ENCODE results near the gene C11orf98. TPM values are rescaled to one million over a fixed set of nuclear protein-coding genes. Genes with fewer than 3 reads are reported as not detected.

C11orf98 gene
- total RNA-seq, 6 experiments from 2014 or later, result 56.1 to 74.6 (median 64.8) TPM

DNA sequence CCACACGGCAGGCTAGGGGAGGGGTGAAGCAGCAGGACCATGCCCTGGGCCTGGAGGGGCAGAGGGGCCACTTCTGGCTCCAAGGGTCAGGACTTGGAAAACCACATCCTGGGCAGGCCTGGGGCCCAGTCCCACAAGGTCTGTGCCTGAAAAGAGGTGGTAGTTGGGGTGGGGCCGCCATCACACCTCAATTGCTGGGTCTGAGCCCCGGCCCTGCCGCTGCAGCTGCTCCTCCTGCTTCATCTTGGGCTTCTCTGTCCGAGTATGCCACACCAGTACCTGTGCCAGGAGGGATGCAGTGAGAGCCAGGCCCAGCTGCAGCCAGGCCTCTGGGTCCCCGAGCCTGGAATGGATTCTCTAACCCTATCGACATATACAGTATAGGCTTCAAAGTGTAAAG lies 49.5 kb downstream of the C11orf98 start:
- Mint-ChIP-seq H3K4me3 (no peak overlapping the region), H3K27ac (no peak overlapping the region), H3K27me3 (ENCODE audit: insufficient read depth) (peaks cover 5% of the 10 kb centered on the region), H3K9me3 (no peaks in the 10 kb centered on the region), H3K36me3 (ENCODE audit: low read depth) (peaks cover 4% of the 10 kb centered on the region; the same call in 1 of the 2 replicates), H3K4me1 (ENCODE audit: low read depth) (peaks cover 30% of the 10 kb centered on the region)
- TF ChIP-seq, protein P1, sequence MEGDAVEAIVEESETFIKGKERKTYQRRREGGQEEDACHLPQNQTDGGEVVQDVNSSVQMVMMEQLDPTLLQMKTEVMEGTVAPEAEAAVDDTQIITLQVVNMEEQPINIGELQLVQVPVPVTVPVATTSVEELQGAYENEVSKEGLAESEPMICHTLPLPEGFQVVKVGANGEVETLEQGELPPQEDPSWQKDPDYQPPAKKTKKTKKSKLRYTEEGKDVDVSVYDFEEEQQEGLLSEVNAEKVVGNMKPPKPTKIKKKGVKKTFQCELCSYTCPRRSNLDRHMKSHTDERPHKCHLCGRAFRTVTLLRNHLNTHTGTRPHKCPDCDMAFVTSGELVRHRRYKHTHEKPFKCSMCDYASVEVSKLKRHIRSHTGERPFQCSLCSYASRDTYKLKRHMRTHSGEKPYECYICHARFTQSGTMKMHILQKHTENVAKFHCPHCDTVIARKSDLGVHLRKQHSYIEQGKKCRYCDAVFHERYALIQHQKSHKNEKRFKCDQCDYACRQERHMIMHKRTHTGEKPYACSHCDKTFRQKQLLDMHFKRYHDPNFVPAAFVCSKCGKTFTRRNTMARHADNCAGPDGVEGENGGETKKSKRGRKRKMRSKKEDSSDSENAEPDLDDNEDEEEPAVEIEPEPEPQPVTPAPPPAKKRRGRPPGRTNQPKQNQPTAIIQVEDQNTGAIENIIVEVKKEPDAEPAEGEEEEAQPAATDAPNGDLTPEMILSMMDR (IDR thresholded peaks at IDR 0.05), result no peak
- DNase-seq, result no peak

DNA sequence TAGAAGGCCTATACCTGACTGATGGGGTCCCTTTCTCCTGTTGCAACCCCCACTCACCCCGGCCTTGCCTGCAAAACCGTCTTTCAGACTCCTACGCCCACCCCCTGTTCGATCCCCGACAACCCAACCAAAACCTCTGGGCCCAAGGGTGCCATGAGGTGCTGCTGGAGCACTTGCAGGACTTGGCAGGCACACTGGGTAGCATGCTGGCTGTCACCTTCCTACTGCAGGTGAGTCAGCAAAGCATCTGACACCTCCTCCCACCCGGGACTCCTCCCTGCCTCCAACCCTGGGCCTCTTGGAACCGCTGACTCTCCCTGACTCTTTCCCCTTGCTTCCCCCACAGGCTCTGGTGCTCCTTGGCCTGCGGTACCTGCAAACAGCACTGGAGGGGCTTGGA lies 50.7 kb downstream of the C11orf98 start:
- H3K9me3 Mint-ChIP-seq, result no peaks in the 10 kb centered on the region
- TF ChIP-seq, protein P1 (IDR thresholded peaks at IDR 0.05), result no peak
- peak overlapping the region; percentile 15; the same call in 1 of the 2 replicates for H3K27ac Mint-ChIP-seq
- DNase-seq, result no peak
- H3K4me3 Mint-ChIP-seq, result no peak overlapping the region
- peaks cover 11% of the 10 kb centered on the region for H3K36me3 Mint-ChIP-seq (ENCODE audit: low read depth)
- H3K4me1 Mint-ChIP-seq (ENCODE audit: low read depth), result peaks cover 25% of the 10 kb centered on the region
- peaks cover 5% of the 10 kb centered on the region for H3K27me3 Mint-ChIP-seq (ENCODE audit: insufficient read depth)

DNA sequence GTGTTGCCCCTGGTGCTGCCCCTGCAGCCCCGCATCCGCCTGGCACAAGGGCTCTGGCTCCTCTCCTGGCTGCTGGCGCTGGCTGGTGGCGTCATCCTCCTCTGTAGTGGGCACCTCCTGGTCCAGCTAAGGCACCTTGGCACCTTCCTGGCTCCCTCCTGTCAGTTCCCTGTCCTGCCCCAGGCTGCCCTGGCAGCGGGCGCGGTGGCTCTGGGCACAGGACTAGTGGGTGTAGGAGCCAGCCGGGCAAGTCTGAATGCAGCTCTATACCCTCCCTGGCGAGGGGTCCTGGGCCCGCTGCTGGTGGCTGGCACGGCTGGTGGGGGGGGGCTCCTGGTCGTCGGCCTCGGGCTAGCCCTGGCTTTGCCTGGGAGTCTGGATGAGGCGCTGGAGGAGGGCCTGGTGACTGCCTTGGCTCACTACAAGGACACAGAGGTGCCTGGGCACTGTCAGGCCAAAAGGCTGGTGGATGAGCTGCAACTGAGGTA lies 51.7 kb downstream of the C11orf98 start:
- H3K27ac Mint-ChIP-seq, result peak overlapping the region; percentile 66

More for the DNA sequence above, 51.7 kb downstream of the C11orf98 start:
- Mint-ChIP-seq H3K4me1 (ENCODE audit: low read depth) (peaks cover 25% of the 10 kb centered on the region), H3K36me3 (ENCODE audit: low read depth) (peaks cover 11% of the 10 kb centered on the region), H3K4me3 (no peak overlapping the region), H3K9me3 (no peaks in the 10 kb centered on the region), H3K27me3 (ENCODE audit: insufficient read depth) (peaks cover 5% of the 10 kb centered on the region)
- no peak for DNase-seq
- TF ChIP-seq, protein P1 (IDR thresholded peaks at IDR 0.05), result no peak

Other genes with a start within 250 kb of the C11orf98 start
- gene SCGB1A1, start 246.2 kb downstream of the C11orf98 start, total RNA-seq (2021; fragmentation: NEBNext Ultra II Directional; extraction: Animal tissue kit (Norgen Biotek cat#: 25700)), result not detected
- 100 to 1,000 TPM; 426 to 589 (median 452) TPM for gene AHNAK, start 118.4 kb downstream of the C11orf98 start, total RNA-seq (2021; fragmentation: NEBNext Ultra II Directional; extraction: Animal tissue kit (Norgen Biotek cat#: 25700))
- 1,000 to 10,000 TPM; 1,302 to 1,474 (median 1,327) TPM for gene EEF1G, start 91.3 kb downstream of the C11orf98 start, total RNA-seq (2021; fragmentation: NEBNext Ultra II Directional; extraction: Animal tissue kit (Norgen Biotek cat#: 25700))
- gene TUT1, start 73.7 kb downstream of the C11orf98 start, total RNA-seq (2021; fragmentation: NEBNext Ultra II Directional; extraction: Animal tissue kit (Norgen Biotek cat#: 25700)), result 10 to 100 TPM; 14.6 to 18.0 (median 16.9) TPM
- 100 to 1,000 TPM in 2 of 6 experiments, 10 to 100 TPM in 4; 89.6 to 106 (median 95.8) TPM for gene MTA2, start 63.3 kb downstream of the C11orf98 start, total RNA-seq (2021; fragmentation: NEBNext Ultra II Directional; extraction: Animal tissue kit (Norgen Biotek cat#: 25700))
- 10 to 100 TPM; 32.5 to 39.6 (median 36.4) TPM for gene EML3, start 52.4 kb downstream of the C11orf98 start, total RNA-seq (2021; fragmentation: NEBNext Ultra II Directional; extraction: Animal tissue kit (Norgen Biotek cat#: 25700))
- 1 to 10 TPM; 2.3 to 4.8 (median 3.2) TPM for gene ROM1, start 52.0 kb downstream of the C11orf98 start, total RNA-seq (2021; fragmentation: NEBNext Ultra II Directional; extraction: Animal tissue kit (Norgen Biotek cat#: 25700))
- gene B3GAT3, start 43.2 kb downstream of the C11orf98 start, total RNA-seq (2021; fragmentation: NEBNext Ultra II Directional; extraction: Animal tissue kit (Norgen Biotek cat#: 25700)), result 10 to 100 TPM; 57.9 to 93.2 (median 63.0) TPM
- gene GANAB, start 18.6 kb downstream of the C11orf98 start, total RNA-seq (2021; fragmentation: NEBNext Ultra II Directional; extraction: Animal tissue kit (Norgen Biotek cat#: 25700)), result 100 to 1,000 TPM; 331 to 450 (median 416) TPM
- gene INTS5, start 11.9 kb downstream of the C11orf98 start, total RNA-seq (2021; fragmentation: NEBNext Ultra II Directional; extraction: Animal tissue kit (Norgen Biotek cat#: 25700)), result 10 to 100 TPM; 19.1 to 26.6 (median 23.3) TPM
- gene CSKMT, start 102 bp upstream of the C11orf98 start, total RNA-seq (2021; fragmentation: NEBNext Ultra II Directional; extraction: Animal tissue kit (Norgen Biotek cat#: 25700)), result 10 to 100 TPM; 12.3 to 23.6 (median 17.2) TPM
- 10 to 100 TPM in 5 of 6 experiments, 1 to 10 TPM in 1; 9.8 to 14.2 (median 11.3) TPM for gene UQCC3, start 6.5 kb upstream of the C11orf98 start, total RNA-seq (2021; fragmentation: NEBNext Ultra II Directional; extraction: Animal tissue kit (Norgen Biotek cat#: 25700))
- gene LBHD1, start 7.1 kb upstream of the C11orf98 start, total RNA-seq (2021; fragmentation: NEBNext Ultra II Directional; extraction: Animal tissue kit (Norgen Biotek cat#: 25700)), result 1 to 10 TPM; 2.8 to 4.5 (median 3.7) TPM
- gene UBXN1, start 13.9 kb upstream of the C11orf98 start, total RNA-seq (2021; fragmentation: NEBNext Ultra II Directional; extraction: Animal tissue kit (Norgen Biotek cat#: 25700)), result 100 to 1,000 TPM in 3 of 6 experiments, 10 to 100 TPM in 3; 85.2 to 114 (median 96.5) TPM
- gene LRRN4CL, start 24.3 kb upstream of the C11orf98 start, total RNA-seq (2021; fragmentation: NEBNext Ultra II Directional; extraction: Animal tissue kit (Norgen Biotek cat#: 25700)), result 1 to 10 TPM; 1.2 to 4.0 (median 1.4) TPM
- 10 to 100 TPM; 50.7 to 67.4 (median 56.8) TPM for gene BSCL2, start 42.2 kb upstream of the C11orf98 start, total RNA-seq (2021; fragmentation: NEBNext Ultra II Directional; extraction: Animal tissue kit (Norgen Biotek cat#: 25700))
- gene GNG3, start 42.5 kb upstream of the C11orf98 start, total RNA-seq (2021; fragmentation: NEBNext Ultra II Directional; extraction: Animal tissue kit (Norgen Biotek cat#: 25700)), result not detected
- gene HNRNPUL2, start 62.2 kb upstream of the C11orf98 start, total RNA-seq (2021; fragmentation: NEBNext Ultra II Directional; extraction: Animal tissue kit (Norgen Biotek cat#: 25700)), result 10 to 100 TPM; 34.5 to 44.6 (median 41.6) TPM
- 10 to 100 TPM; 46.2 to 52.7 (median 50.0) TPM for gene TTC9C, start 63.3 kb upstream of the C11orf98 start, total RNA-seq (2021; fragmentation: NEBNext Ultra II Directional; extraction: Animal tissue kit (Norgen Biotek cat#: 25700))
- gene ZBTB3, start 89.0 kb upstream of the C11orf98 start, total RNA-seq (2021; fragmentation: NEBNext Ultra II Directional; extraction: Animal tissue kit (Norgen Biotek cat#: 25700)), result 10 to 100 TPM in 1 of 6 experiments, 1 to 10 TPM in 5; 7.9 to 10.8 (median 8.9) TPM
- gene POLR2G, start 96.4 kb upstream of the C11orf98 start, total RNA-seq (2021; fragmentation: NEBNext Ultra II Directional; extraction: Animal tissue kit (Norgen Biotek cat#: 25700)), result 10 to 100 TPM; 77.6 to 83.8 (median 81.4) TPM
- gene TAF6L, start 106.2 kb upstream of the C11orf98 start, total RNA-seq (2021; fragmentation: NEBNext Ultra II Directional; extraction: Animal tissue kit (Norgen Biotek cat#: 25700)), result 10 to 100 TPM in 5 of 6 experiments, 1 to 10 TPM in 1; 9.9 to 12.7 (median 10.6) TPM
- gene TMEM179B, start 122.2 kb upstream of the C11orf98 start, total RNA-seq (2021; fragmentation: NEBNext Ultra II Directional; extraction: Animal tissue kit (Norgen Biotek cat#: 25700)), result 10 to 100 TPM; 47.2 to 66.3 (median 52.7) TPM
- gene TMEM223, start 126.8 kb upstream of the C11orf98 start, total RNA-seq (2021; fragmentation: NEBNext Ultra II Directional; extraction: Animal tissue kit (Norgen Biotek cat#: 25700)), result 10 to 100 TPM; 12.8 to 15.0 (median 13.6) TPM
- gene NXF1, start 140.2 kb upstream of the C11orf98 start, total RNA-seq (2021; fragmentation: NEBNext Ultra II Directional; extraction: Animal tissue kit (Norgen Biotek cat#: 25700)), result 10 to 100 TPM; 51.5 to 57.7 (median 55.0) TPM
- gene STX5, start 166.8 kb upstream of the C11orf98 start, total RNA-seq (2021; fragmentation: NEBNext Ultra II Directional; extraction: Animal tissue kit (Norgen Biotek cat#: 25700)), result 10 to 100 TPM; 41.4 to 54.6 (median 47.8) TPM
- gene TEX54, start 167.6 kb upstream of the C11orf98 start, total RNA-seq (2021; fragmentation: NEBNext Ultra II Directional; extraction: Animal tissue kit (Norgen Biotek cat#: 25700)), result not detected
- gene WDR74, start 174.4 kb upstream of the C11orf98 start, total RNA-seq (2021; fragmentation: NEBNext Ultra II Directional; extraction: Animal tissue kit (Norgen Biotek cat#: 25700)), result 10 to 100 TPM; 37.4 to 49.2 (median 41.0) TPM
- 100 to 1,000 TPM; 140 to 206 (median 180) TPM for gene SLC3A2, start 215.7 kb upstream of the C11orf98 start, total RNA-seq (2021; fragmentation: NEBNext Ultra II Directional; extraction: Animal tissue kit (Norgen Biotek cat#: 25700))